CD4-positive, alpha-beta T cell treated with Interleukin-2 at 100 ng/mL for 4 hours (primary cell): Measurements from ENCODE around the gene ACTN1.
"Not testable (repeated sequence)": the region's sequence is repeated elsewhere in the genome, so short reads cannot be mapped to it uniquely, and the experiment has no call there.

ENCODE experiments used
- DNase-seq: peaks from one replicate; pipeline ENCODE4 v3.0.0-alpha.2; 2020; ENCODE audit warnings: low spot score

ACTN1 gene

DNA sequence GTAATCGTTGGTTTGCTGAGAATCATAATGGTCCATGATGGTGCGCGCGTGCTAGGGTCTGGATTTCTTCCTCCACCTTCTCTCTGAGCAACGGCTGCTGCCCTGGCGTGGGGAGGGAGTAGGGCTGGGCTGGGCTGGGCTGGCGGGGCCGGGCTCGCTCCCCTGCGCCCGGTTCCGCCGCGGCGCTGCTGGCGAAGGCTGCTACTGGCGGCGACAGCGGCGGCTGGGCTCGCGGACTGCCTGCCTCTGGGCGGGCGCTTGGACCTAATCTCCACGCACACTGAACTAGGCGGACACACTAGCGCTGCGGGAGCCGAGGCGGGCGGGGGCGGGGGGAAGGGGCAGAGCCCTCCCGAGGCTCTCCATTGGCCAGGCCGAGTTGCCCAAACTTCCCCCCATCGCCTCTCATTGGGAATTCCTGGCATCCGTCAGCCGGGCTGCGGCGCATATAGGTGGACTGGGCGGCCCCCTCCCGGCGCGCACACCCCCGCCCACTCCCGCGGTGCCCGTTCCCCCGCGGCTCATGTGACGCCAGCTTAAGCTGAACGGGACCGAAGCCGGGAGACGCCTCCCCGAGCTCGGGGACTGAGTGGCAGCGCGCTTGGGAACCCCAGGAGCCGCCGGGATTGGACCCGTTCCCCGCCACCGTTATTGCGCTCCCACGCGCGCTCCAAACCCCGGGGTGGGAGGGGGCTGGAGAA is at the start of gene ACTN1:
Gene ACTN1 (minus strand): TSS at position 282 of the 701 bp plus-strand sequence. CDS start 246 bp downstream, at position 36.
- peak; percentile 65 for DNase-seq

DNA sequence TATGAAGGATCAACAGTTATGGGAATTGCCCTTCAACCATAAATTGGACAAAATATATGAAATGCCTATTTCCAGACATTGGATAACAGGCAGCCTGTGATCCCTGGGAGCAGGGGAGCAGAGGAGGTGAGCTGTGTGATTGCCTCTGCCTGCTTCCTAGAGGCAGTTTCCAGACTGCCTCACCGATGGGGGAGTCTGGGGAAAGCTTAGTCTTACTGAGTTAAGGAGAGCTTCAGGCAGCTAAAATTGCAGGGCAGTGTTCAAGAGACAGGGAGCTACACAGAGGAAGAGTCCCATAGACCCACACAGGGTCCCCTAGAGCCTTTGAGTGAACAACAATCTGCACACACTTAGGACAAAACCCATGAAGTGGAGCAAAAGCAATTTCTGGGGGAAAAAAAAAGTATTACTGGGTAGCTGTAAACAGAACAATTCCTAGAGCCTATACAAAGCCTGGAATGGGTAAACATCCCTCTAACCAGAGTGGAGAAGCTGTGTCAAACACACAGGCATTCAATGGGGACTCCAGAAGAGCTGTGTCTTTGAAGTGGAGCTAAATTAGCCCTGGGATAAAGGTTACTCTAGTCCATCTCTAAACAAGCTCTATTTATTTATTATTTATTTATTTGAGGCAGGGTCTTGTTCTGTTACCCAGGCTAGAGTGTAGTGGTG is 48.3 kb upstream of the ACTN1 start:
- DNase-seq: no peak

GRCh38 chr14:69023035-69023434 is 43.9 kb upstream of the ACTN1 start:
- no peak for DNase-seq

DNA sequence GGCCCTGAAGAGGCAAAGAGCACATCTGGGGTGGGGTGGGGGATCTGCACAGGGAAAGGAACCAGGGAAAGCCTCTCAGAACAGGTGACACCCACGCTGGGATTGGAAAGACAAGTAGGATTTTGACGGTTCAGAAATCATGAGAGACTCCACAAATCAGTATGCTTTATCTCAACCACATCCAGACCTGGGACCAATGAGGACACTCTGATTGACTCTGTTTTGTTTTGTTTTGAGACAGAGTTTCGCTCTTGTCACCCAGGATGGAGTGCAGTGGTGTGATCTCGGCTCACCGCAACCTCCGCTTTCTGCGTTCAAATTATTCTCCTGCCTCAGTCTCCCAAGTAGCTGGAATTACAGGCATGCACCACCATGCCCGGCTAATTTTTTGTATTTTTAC is 43.0 kb upstream of the ACTN1 start:
- DNase-seq: not testable (repeated sequence)

DNA sequence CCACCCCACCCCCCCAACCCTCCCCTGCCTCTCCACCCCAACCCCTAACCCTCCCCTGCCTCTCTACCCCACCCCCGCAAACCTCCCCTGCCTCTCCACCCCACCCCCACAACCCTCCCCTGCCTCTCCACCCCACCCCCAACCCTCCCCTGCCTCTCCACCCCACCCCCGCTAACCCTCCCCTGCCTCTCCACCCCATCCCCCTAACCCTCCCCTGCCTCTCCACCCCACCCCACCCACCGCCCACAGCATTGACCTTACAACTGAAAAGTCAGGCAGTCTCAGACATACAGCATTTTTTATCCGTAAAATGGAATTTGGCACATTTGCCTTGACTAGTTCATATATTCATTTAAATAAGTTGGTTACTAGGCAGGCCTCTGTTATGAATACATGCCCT is 38.6 kb upstream of the ACTN1 start:
- no peak for DNase-seq

DNA sequence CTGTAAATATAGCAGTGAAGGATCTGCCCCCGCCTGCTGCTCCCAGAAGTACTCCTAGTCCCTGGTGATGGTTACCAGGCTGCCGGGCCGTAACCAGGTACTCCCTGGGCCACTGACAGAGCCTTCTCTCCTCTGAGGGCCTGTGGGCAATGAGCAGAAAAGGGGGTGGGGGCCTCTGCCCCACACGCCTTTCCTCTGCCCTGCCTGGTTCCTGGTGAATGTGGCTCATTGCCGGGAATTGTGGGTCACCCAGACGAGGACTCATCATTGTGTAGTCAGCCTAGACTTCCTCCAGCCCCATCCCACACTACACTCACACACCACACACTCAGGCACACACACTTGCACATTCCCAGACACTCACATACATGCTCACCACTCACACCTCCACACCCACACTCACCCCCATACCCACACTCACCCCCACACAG is 35.7 kb upstream of the ACTN1 start:
- no peak for DNase-seq

GRCh38 chr14:69013943-69014782 is 35.1 kb upstream of the ACTN1 start:
- DNase-seq: no peak

DNA sequence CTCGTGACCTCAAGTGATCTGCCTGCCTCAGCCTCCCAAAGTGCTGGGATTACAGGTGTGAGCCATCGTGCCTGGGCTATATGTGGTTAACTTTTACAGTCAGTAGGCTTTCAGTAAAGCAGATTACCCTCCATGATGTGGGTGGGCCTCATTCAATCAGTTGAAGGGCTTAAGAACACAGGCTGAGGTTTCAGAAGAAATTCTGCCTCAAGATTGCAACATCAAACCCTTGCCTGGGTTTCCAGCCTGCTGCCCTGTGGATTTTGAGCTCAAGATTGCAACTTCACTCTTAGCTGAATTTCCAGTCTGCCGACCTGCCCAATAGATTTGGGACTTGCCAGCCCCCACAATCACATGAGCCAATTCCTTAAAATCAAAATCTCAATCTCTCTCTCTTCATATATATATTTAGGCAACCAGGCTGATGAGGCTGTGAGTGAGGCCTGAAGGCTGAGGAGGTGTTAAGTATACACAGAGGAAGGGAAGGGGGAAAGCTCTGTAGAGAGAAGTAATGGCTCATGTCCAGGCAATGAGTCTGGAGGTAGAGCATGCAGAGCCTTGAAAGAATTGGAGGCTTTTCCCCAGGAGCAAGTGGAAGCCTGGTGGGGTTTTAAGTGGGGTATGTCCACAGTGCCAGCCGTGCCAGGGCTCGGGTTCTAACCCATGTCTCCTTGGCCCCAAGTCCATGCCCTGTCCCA is 33.3 kb upstream of the ACTN1 start:
- no peak for DNase-seq

- DNase-seq: peak; percentile 7
These were observed 31.5 kb upstream of the ACTN1 start for GRCh38 chr14:69010648-69011047.

DNA sequence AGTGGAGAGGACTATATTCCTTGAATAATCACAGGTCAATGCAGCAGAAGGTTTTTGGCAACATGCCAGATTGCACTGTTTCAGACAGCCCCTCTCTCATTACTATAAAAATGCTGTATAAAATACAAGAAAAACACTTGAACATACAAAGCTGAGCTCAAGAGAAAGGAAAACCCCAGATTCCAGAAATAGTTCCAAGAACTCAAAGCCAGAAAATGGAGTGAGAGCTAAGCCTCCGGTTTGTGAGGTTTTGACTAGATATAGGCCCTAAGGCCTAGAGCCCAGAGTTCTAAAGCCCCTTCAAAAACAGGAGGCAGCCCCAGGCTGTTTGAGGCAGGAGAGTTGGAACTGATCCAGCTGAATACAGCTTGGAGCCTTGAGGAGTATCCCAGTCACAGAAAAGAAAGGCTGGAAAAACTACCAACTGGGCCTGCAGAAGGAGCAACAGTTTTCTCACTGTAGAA is 29.4 kb upstream of the ACTN1 start:
- DNase-seq: no peak

DNA sequence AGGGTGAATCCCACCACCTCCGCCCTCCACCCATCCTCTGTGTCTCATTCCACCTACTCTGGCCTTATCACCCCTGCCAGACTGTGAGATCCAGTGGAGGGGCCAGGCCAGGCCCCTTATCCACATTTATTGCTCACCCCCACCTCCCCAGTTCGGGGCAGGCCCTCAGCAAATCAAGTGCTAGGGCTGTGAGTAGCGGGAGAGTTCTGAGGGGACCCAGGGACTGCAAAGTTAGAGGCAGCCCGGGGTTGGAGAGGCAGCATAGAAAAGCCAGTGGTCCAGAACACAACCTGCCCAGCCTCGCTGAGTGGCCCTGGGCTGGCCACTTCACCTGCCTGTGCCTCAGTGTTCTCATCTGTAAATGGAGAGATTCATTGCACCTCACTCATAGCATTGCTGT is 27.2 kb upstream of the ACTN1 start:
- no peak for DNase-seq

- no peak for DNase-seq
These were observed 26.5 kb upstream of the ACTN1 start for GRCh38 chr14:69005432-69006148.

DNA sequence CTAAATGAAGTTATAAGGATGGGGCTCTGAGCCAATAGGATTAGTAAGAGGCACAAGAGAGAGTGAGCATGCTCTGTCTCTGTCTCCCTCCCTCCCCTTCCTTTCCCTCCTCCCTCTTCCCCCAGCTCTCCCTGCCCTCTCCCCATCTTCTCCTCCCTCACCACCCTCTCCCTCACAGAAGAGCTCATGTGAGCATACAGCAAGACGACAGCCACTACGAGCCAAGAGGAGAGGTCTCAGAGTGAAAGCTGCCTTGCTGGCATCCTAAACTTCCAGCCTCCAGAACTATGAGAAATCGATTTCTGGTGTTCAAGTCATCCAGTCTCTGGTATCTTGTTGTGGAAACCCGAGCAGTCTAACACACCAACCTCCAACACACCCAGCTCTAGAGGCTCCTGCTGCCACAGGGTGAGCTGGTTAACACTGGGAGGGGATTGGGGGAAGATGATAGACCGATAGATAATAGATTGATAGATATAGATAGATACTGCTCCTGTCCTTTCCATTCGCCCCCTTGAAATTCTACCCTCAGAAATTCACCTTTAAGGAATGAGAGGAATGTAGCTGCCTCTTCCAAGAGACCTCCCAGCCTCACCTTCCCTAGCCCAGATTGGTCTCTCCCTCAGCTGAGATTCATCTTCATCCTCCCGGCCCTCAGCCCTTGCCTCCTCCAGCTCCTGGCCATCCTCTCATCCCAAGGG is 25.8 kb upstream of the ACTN1 start:
- DNase-seq: no peak

DNA sequence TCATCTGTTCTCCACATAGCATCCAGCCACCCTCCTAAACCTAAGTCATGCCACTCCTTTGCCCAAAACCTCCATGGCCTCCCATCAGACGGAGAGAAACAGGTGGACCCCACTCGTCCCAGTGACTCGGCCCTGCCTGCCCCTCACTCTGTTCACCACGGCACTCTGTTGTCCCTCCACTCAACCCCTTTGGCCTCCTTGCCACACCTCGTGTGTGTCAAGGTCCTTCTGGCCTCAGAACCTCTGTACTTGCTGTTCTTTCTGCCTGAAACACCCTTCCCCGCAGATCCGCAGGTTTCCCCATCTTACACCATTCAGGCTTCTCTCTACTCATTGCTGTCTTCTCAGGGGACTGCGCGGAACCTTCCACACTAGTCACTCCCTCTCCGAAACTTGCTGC is 24.5 kb upstream of the ACTN1 start:
- DNase-seq: no peak

GRCh38 chr14:69002069-69002468 is 23.0 kb upstream of the ACTN1 start:
- no peak for DNase-seq

- no peak for DNase-seq
These were observed 22.3 kb upstream of the ACTN1 start for GRCh38 chr14:69001375-69001774.

GRCh38 chr14:68998062-68998461 is 19.0 kb upstream of the ACTN1 start:
- no peak for DNase-seq

- DNase-seq: peak; percentile 16
These were observed 16.6 kb upstream of the ACTN1 start for GRCh38 chr14:68995731-68996130.

GRCh38 chr14:68994056-68994455 is 15.0 kb upstream of the ACTN1 start:
- DNase-seq: no peak

GRCh38 chr14:68987653-68988036 is 8.5 kb upstream of the ACTN1 start:
- no peak for DNase-seq
